ENCODE results near the gene RGMA. TPM values are rescaled to one million over a fixed set of nuclear protein-coding genes. Genes with fewer than 3 reads are reported as not detected.
A peak's percentile ranks its signal among the peaks of the same experiment; 100 is the strongest.
"Not testable (repeated sequence)": the region's sequence is repeated elsewhere in the genome, so short reads cannot be mapped to it uniquely, and the experiment has no call there.

The RGMA gene
- total RNA-seq, 1 experiment from 2014 or later = 41.4 TPM

DNA sequence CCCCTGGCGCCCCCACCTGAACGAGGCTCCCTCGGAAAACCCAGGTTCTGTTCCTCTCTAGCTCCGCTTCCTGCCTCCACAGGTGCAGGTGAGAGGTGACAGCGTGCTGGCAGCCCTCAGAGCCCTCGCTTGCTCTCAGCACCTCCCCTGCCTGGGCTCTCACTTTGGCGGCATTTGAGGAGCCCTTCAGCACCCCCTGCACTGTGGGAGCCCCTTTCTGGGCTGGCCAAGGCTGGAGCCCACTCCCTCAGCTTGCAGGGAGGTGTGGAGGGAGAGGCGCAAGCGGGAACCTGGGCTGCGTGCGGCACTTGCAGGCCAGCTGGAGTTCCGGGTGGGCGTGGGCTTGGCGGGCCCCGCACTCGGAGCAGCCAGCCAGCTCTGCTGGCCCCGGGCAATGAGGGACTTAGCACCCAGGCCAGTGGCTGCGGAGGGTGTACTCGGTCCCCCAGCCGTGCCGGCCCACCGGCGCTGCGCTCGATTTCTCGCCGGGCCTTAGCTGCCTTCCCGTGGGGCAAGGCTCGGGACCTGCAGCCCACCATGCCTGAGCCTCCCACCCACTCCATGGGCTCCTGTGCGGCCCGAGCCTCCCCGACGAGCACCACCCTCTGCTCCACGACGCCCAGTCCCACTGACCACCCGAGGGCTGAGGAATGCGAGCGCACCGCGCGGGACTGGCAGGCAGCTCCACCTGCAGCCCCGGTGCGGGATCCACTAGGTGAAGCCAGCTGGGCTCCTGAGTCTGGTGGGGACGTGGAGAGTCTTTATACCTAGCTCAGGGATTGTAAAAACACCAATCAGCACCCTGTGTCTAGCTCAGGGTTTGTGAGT, 57.2 kb downstream of the RGMA start:
- not testable (repeated sequence) for H3K23ac ChIP-seq (ENCODE audit: insufficient read length, low read depth, low read length); H3K79me2 ChIP-seq (ENCODE audit: insufficient read depth, low read length); H4K5ac ChIP-seq (ENCODE audit: insufficient read length, low read depth, low read length); H3T11ph ChIP-seq (ENCODE audit: low read length); H3K23me2 ChIP-seq (ENCODE audit: insufficient read length, low read depth, low read length, poor library complexity, severe bottlenecking); H3K27me3 ChIP-seq (ENCODE audit: insufficient read depth, low read length); H3K27ac ChIP-seq (ENCODE audit: insufficient read length, low read depth, low read length); H4K20me1 ChIP-seq (ENCODE audit: control insufficient read depth, insufficient read depth, insufficient read length); DNase-seq; H3K14ac ChIP-seq (ENCODE audit: insufficient read depth, low read length); H3K36me3 Mint-ChIP-seq (ENCODE audit: insufficient read depth in 1 of 3, low read depth in 3 of 3); H3K4me2 ChIP-seq (ENCODE audit: insufficient read depth, insufficient read length, low read length); H3K4me1 ChIP-seq (ENCODE audit: insufficient read depth, low read length); H2BK5ac ChIP-seq (ENCODE audit: insufficient read length, low read length); H2AFZ ChIP-seq (ENCODE audit: low read length); H3K9ac ChIP-seq (ENCODE audit: extremely low read depth, insufficient read length, low read length); H2AK5ac ChIP-seq (ENCODE audit: insufficient read length, low read length); H4K91ac ChIP-seq (ENCODE audit: insufficient read length, low read depth, low read length); H3K56ac ChIP-seq (ENCODE audit: insufficient read length, low read depth, low read length); H3K9me3 ChIP-seq (ENCODE audit: control insufficient read depth, low read depth, low read length); H3K9me3 Mint-ChIP-seq; H2BK12ac ChIP-seq (ENCODE audit: insufficient read length, low read depth, low read length); H3K4ac ChIP-seq (ENCODE audit: low read depth, low read length); H2BK20ac ChIP-seq (ENCODE audit: low read depth, low read length, poor library complexity, severe bottlenecking); H2BK120ac ChIP-seq (ENCODE audit: low read depth, low read length, poor library complexity, severe bottlenecking); H3K18ac ChIP-seq (ENCODE audit: insufficient read length, low read depth, low read length); H2BK15ac ChIP-seq (ENCODE audit: low read depth, low read length); H3K79me1 ChIP-seq (ENCODE audit: insufficient read depth, low read depth, low read length, poor library complexity, severe bottlenecking); H4K8ac ChIP-seq (replicated peaks; ENCODE audit: insufficient read length, low read depth, low read length); H3K27me3 Mint-ChIP-seq (ENCODE audit: low read depth)
- peak overlapping the region in 1 of 2 experiments; percentile 18; a peak in 1 of 5 replicates for H3K4me3 Mint-ChIP-seq
- no CpG with 5 or more reads among the region's 44 CpGs for WGBS (ENCODE audit: extremely low coverage, insufficient read length, low lambda C conversion rate)
- H3K4me1 Mint-ChIP-seq = peaks cover 24 to 41% of the 10 kb centered on the region in 2 experiments
- peak overlapping the region in 1 of 3 experiments; percentile 63; a peak in 1 of 7 replicates for H3K27ac Mint-ChIP-seq

Measured in H9 (cell line).